ENCODE measurements around the gene ITGB3. TPM values are rescaled to one million over a fixed set of nuclear protein-coding genes. Genes with fewer than 3 reads are reported as not detected.
A peak's percentile ranks its signal among the peaks of the same experiment; 100 is the strongest.

The ITGB3 gene
- total and polyA plus RNA-seq, 9 of the 15 experiments (the other 6 are each of a cell fraction or from before 2014, with no cell fraction given), result 0.08 to 2.6 (median 0.62) TPM; not detected in 1

DNA sequence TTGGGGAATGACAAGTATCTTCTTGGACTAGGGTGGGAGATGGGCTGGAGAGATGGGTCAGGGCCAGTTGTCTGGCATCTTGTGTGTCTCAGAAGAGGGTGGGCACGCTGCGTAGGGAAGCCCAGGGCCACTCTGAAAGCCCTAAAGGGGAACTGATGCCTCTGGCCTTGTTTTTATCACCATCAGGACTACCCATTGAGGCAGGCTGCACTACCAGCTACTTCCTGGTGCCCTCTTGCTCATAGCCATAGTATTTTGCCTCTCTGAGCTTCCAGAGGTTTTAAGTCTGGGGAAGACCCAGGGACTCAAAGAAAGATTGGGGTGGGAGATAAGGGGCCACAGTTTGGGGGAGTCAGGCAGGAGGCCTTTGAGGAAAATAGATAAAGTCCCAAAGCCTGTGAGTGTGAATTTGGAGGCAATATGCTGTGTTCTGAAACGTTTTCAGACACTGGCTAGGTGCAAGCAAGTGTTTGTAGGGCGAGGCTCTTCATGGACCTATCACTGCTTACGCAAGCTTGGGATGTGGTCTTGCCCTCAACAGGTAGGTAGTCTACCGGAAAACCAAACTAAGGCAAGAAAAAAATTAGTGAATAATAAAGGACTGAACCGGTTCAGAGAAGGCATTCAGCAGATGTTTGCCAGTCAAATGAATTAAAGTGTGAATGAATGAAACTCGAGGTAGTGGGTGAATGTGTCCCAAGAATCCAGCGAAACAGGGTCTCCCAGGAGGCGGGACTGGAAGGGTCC lies 688 bp upstream of the ITGB3 start (continued):
- TF ChIP-seq KLF10 (CRISPR knock-in tag; IDR thresholded peaks at IDR 0.05), result no peak
- no peak for TF ChIP-seq MED1 (CRISPR knock-in tag; IDR thresholded peaks at IDR 0.05; ENCODE audit: borderline replicate concordance)
- no peak for TF ChIP-seq MCM2 (IDR thresholded peaks at IDR 0.05; ENCODE audit: low read depth)
- no peak for TF ChIP-seq U2AF2 (optimal IDR thresholded peaks at IDR 0.05; ENCODE audit: low read depth, low read length)
- TF ChIP-seq ZNF436 (CRISPR knock-in tag; IDR thresholded peaks at IDR 0.05), result no peak
- TF ChIP-seq ZBED1 (IDR thresholded peaks at IDR 0.05), result no peak
- no peak for TF ChIP-seq NFE2L1 (tag; IDR thresholded peaks at IDR 0.05; ENCODE audit: borderline replicate concordance, low read depth)
- TF ChIP-seq, protein P1, sequence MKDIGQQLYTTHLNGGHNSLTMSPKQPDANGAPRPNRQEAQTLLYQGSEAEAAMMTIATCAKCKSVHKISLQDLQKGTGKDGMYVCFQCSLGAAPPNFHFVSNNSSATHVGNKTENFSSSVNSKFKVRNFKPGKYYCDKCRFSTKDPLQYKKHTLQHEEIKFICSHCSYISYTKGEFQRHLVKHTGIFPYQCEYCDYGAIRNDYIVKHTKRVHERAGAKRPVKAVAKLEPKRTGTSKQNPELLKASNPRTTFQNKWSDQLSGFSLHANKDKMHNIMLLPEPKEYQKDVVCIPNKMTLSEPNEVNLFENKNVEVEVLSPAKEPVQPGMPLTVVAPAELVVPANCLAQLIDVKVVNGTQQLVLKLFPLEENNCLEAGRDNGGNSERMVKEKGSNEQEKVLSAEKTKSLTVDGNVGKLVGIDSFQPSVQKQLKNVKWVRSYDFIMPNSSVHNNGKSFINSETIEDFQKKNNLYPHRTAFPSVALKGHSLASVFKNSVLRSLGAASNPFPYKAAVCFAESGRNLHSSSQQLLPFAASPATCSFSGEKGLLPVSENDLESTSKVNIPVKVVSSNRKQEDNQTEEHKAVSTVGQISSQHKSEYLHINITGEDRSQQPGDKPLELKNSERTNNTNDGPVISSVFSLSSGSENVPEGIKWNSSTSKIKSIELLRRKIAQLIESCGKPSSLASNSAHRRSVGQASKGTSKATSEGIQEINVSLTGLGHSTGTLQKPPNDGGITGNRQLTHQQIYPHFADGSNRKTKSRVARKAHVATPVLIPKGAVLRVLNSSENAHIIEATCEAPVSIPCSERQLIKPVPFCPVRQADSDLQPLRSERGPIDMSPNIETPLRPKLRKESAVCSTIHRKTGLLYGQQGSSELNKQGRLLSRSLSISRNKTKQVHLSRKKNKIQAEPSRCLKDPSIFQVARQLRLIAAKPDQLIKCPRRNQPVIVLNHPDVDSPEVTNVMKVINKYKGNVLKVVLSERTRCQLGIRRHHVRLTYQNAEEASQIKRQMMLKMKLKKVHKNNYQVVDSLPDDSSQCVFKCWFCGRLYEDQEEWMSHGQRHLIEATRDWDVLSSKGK (CRISPR knock-in tag; IDR thresholded peaks at IDR 0.05), result no peak
- TF ChIP-seq ZNF785 (CRISPR knock-in tag; IDR thresholded peaks at IDR 0.05), result no peak
- no peak for TF ChIP-seq CCAR2 (IDR thresholded peaks at IDR 0.05; ENCODE audit: low read depth, low read length)
- peak; percentile 70 for TF ChIP-seq ZNF316 (IDR thresholded peaks at IDR 0.05)
- TF ChIP-seq SPI1 (IDR thresholded peaks at IDR 0.05; ENCODE audit: borderline replicate concordance, low read depth, low read length), result 0 out of 2 replicates have a peak, but pooled peaks have one; percentile 4
- TF ChIP-seq STAG1 (CRISPR knock-in tag; IDR thresholded peaks at IDR 0.05; ENCODE audit: borderline replicate concordance), result no peak
- TF ChIP-seq, protein P2, sequence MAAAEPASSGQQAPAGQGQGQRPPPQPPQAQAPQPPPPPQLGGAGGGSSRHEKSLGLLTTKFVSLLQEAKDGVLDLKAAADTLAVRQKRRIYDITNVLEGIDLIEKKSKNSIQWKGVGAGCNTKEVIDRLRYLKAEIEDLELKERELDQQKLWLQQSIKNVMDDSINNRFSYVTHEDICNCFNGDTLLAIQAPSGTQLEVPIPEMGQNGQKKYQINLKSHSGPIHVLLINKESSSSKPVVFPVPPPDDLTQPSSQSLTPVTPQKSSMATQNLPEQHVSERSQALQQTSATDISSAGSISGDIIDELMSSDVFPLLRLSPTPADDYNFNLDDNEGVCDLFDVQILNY (CRISPR knock-in tag; IDR thresholded peaks at IDR 0.05), result no peak
- TF ChIP-seq, protein P3, sequence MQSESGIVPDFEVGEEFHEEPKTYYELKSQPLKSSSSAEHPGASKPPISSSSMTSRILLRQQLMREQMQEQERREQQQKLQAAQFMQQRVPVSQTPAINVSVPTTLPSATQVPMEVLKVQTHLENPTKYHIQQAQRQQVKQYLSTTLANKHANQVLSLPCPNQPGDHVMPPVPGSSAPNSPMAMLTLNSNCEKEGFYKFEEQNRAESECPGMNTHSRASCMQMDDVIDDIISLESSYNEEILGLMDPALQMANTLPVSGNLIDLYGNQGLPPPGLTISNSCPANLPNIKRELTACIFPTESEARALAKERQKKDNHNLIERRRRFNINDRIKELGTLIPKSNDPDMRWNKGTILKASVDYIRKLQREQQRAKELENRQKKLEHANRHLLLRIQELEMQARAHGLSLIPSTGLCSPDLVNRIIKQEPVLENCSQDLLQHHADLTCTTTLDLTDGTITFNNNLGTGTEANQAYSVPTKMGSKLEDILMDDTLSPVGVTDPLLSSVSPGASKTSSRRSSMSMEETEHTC (IDR thresholded peaks at IDR 0.05), result no peak
- TF ChIP-seq, protein P4, sequence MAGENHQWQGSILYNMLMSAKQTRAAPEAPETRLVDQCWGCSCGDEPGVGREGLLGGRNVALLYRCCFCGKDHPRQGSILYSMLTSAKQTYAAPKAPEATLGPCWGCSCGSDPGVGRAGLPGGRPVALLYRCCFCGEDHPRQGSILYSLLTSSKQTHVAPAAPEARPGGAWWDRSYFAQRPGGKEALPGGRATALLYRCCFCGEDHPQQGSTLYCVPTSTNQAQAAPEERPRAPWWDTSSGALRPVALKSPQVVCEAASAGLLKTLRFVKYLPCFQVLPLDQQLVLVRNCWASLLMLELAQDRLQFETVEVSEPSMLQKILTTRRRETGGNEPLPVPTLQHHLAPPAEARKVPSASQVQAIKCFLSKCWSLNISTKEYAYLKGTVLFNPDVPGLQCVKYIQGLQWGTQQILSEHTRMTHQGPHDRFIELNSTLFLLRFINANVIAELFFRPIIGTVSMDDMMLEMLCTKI (IDR thresholded peaks at IDR 0.05; ENCODE audit: partially characterized antibody), result no peak
